ENCODE results near the gene MCF2L2.

The MCF2L2 gene

GRCh38 chr3:183281126-183281797 is 147.2 kb downstream of the MCF2L2 start:
- Histone ChIP-seq H3K9me3 (ENCODE audit: control insufficient read depth, insufficient read depth, low read depth, low read length) (no peaks in the 10 kb centered on the region), H3K4me1 (ENCODE audit: control insufficient read depth, insufficient read depth, low read length) (peaks cover 8% of the 10 kb centered on the region; the same call in 1 of the 2 replicates), H3K4me3 (ENCODE audit: low read depth, low read length) (no peak overlapping the region), H3K36me3 (ENCODE audit: control insufficient read depth in 2 of 2, insufficient read depth in 1 of 2, low read length in 2 of 2) (no peaks in the 10 kb centered on the region), H3K27ac (ENCODE audit: extremely low read depth, low read depth, low read length) (no peak overlapping the region)
- TF ChIP-seq ZBTB7A (tag by site-specific recombination; IDR thresholded peaks at IDR 0.05; ENCODE audit: low read depth) (no peak), REPIN1 (tag by site-specific recombination; IDR thresholded peaks at IDR 0.05; ENCODE audit: low read depth) (no peak)
- ChIA-PET CTCF (no interaction called here), POLR2A (no interaction called here)

GRCh38 chr3:183279371-183279770 is 149.0 kb downstream of the MCF2L2 start:
- Histone ChIP-seq H3K9me3 (ENCODE audit: control insufficient read depth, insufficient read depth, low read depth, low read length) (no peaks in the 10 kb centered on the region), H3K4me3 (ENCODE audit: low read depth, low read length) (no peak overlapping the region), H3K27ac (ENCODE audit: extremely low read depth, low read depth, low read length) (no peak overlapping the region), H3K4me1 (ENCODE audit: control insufficient read depth, insufficient read depth, low read length) (no peaks in the 10 kb centered on the region), H3K36me3 (ENCODE audit: control insufficient read depth in 2 of 2, insufficient read depth in 1 of 2, low read length in 2 of 2) (no peaks in the 10 kb centered on the region)
- ChIA-PET CTCF (no interaction called here), POLR2A (no interaction called here)
- no peak for TF ChIP-seq ZFP3 (tag by site-specific recombination; IDR thresholded peaks at IDR 0.05; ENCODE audit: low read depth)
- TF ChIP-seq SCRT2 (tag by site-specific recombination; IDR thresholded peaks at IDR 0.05): no peak
- no peak for TF ChIP-seq ZNF580 (tag by site-specific recombination; IDR thresholded peaks at IDR 0.05)
- TF ChIP-seq ZNF626 (tag by site-specific recombination; IDR thresholded peaks at IDR 0.05): no peak
- TF ChIP-seq ZNF530 (tag by site-specific recombination; IDR thresholded peaks at IDR 0.05; ENCODE audit: low read depth): no peak
- TF ChIP-seq ZNF138 (tag by site-specific recombination; IDR thresholded peaks at IDR 0.05; ENCODE audit: borderline replicate concordance): no peak
- TF ChIP-seq ZNF701 (tag by site-specific recombination; IDR thresholded peaks at IDR 0.05): no peak
- no peak for TF ChIP-seq ZIC2 (tag by site-specific recombination; IDR thresholded peaks at IDR 0.05)

DNA sequence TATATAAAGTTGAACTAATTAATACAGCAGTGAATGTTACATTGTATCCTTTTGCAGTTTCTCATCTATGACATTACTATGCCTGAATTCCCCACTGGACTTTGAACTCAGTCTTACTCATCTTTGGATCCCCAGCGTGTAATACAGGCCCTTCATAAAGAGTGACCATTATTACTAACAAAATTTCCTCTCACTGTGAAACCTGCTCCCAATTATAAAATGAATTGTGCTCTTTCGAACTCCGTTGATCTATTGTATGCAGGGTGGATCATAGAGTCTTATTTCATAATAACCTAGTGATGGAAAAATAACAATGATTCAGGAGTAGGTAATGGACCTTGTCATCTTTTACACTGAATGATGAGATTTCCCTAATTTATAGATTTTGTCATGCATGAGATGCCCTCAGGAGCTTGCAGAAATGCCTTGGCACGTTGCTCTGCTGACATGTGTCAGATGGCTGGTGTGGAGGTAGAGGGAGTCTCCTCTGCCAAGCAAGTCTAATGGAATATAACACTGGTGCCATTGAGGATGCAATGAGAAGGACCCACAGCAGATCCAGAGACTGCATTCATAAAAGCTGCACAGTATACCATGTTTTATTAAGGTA is 149.8 kb downstream of the MCF2L2 start:
- H3K4me1 ChIP-seq (ENCODE audit: control insufficient read depth, insufficient read depth, low read length): no peaks in the 10 kb centered on the region
- H3K27ac ChIP-seq (ENCODE audit: extremely low read depth, low read depth, low read length): no peak overlapping the region
- no peaks in the 10 kb centered on the region for H3K9me3 ChIP-seq (ENCODE audit: control insufficient read depth, insufficient read depth, low read depth, low read length)
- H3K36me3 ChIP-seq (ENCODE audit: control insufficient read depth in 2 of 2, insufficient read depth in 1 of 2, low read length in 2 of 2): no peaks in the 10 kb centered on the region
- ChIA-PET POLR2A (no interaction called here), CTCF (no interaction called here)
- H3K4me3 ChIP-seq (ENCODE audit: low read depth, low read length): no peak overlapping the region
- TF ChIP-seq, protein P1, sequence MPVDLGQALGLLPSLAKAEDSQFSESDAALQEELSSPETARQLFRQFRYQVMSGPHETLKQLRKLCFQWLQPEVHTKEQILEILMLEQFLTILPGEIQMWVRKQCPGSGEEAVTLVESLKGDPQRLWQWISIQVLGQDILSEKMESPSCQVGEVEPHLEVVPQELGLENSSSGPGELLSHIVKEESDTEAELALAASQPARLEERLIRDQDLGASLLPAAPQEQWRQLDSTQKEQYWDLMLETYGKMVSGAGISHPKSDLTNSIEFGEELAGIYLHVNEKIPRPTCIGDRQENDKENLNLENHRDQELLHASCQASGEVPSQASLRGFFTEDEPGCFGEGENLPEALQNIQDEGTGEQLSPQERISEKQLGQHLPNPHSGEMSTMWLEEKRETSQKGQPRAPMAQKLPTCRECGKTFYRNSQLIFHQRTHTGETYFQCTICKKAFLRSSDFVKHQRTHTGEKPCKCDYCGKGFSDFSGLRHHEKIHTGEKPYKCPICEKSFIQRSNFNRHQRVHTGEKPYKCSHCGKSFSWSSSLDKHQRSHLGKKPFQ (tag by site-specific recombination; IDR thresholded peaks at IDR 0.05): no peak
- TF ChIP-seq, protein P2, sequence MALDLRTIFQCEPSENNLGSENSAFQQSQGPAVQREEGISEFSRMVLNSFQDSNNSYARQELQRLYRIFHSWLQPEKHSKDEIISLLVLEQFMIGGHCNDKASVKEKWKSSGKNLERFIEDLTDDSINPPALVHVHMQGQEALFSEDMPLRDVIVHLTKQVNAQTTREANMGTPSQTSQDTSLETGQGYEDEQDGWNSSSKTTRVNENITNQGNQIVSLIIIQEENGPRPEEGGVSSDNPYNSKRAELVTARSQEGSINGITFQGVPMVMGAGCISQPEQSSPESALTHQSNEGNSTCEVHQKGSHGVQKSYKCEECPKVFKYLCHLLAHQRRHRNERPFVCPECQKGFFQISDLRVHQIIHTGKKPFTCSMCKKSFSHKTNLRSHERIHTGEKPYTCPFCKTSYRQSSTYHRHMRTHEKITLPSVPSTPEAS (tag by site-specific recombination; IDR thresholded peaks at IDR 0.05): no peak
- TF ChIP-seq, protein P3, sequence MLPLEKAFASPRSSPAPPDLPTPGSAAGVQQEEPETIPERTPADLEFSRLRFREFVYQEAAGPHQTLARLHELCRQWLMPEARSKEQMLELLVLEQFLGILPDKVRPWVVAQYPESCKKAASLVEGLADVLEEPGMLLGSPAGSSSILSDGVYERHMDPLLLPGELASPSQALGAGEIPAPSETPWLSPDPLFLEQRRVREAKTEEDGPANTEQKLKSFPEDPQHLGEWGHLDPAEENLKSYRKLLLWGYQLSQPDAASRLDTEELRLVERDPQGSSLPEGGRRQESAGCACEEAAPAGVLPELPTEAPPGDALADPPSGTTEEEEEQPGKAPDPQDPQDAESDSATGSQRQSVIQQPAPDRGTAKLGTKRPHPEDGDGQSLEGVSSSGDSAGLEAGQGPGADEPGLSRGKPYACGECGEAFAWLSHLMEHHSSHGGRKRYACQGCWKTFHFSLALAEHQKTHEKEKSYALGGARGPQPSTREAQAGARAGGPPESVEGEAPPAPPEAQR (tag by site-specific recombination; IDR thresholded peaks at IDR 0.05): no peak
- no peak for TF ChIP-seq PRDM4 (tag by site-specific recombination; IDR thresholded peaks at IDR 0.05)
- TF ChIP-seq GLI4 (tag by site-specific recombination; IDR thresholded peaks at IDR 0.05): no peak
- no peak for TF ChIP-seq ZNF280D (tag by site-specific recombination; IDR thresholded peaks at IDR 0.05)
- no peak for TF ChIP-seq ZNF639 (tag by site-specific recombination; IDR thresholded peaks at IDR 0.05)
- TF ChIP-seq ZNF560 (tag by site-specific recombination; IDR thresholded peaks at IDR 0.05; ENCODE audit: borderline replicate concordance): no peak
- no peak for TF ChIP-seq HOXA7 (CRISPR knock-in tag; IDR thresholded peaks at IDR 0.05; ENCODE audit: borderline replicate concordance)
